ENCODE results near the gene ANKFY1. TPM values are rescaled to one million over a fixed set of nuclear protein-coding genes. Genes with fewer than 3 reads are reported as not detected.
"Not testable (repeated sequence)": the region's sequence is repeated elsewhere in the genome, so short reads cannot be mapped to it uniquely, and the experiment has no call there.

ANKFY1 gene
- total RNA-seq, 1 donor from 2014 or later, result 36.5 TPM

DNA sequence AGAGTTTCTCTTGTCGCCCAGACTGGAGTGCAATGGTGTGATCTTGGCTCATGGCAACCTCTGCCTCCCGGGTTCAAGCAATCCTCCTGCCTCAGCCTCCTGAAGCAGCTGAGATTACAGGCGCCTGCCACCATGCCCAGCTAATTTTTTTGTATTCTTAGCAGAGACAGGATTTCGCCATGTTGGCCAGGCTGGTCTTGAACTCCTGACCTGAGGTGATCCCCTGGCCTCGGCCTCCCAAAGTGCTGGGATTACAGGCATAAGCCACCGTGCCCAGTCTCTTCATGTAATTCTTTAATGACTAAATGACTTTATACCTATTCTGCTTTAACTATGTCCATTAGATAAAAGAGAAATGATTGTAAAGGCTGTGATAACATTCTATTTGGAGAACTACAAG is 8.5 kb downstream of the ANKFY1 start:
- DNase-seq, result not testable (repeated sequence)

DNA sequence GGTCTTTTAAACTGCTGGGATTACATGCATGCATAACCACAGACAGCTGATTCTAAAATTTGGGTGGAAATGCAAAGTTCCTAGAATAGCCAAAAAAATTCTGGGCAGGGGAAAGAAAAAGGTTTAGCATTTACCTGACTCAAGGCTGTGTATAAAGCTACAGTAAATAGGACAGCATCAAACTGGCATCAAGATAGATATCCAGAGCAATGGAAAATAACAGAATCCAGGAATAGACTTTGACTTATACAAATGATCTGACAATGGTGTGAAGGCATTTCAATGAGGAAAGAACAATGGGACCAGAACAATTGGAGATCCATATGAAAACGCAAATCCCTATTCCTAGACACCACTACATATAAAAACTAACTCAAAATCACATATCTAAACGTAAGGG is 12.9 kb downstream of the ANKFY1 start:
- DNase-seq, result no peak

DNA sequence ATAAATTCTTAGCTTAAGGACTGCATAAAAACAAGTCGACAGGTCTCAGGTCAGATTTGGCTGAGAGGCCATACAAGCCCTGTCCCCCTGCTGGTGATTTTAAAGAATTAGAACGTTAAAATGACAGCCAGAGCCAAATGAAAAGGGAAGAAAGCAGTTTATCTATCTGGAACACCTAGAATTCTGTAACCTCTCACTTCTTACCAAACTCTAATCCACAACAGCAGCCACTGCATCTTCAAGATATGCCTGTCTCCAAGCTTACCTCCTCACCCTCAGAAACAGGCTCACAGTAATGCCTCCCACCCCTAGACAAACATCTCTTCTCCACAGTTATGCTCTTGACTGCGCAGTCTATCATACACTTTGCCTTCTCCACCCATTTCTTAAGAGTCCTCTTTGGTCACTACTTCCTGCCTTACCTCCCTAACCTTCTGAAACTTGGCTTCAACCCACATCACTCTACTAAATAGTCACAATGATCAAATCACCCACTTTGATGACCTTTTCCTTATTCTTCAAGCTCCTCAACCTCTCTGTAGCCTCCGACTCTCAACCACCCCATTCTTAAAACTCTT is 14.2 kb downstream of the ANKFY1 start:
- no peak for DNase-seq

DNA sequence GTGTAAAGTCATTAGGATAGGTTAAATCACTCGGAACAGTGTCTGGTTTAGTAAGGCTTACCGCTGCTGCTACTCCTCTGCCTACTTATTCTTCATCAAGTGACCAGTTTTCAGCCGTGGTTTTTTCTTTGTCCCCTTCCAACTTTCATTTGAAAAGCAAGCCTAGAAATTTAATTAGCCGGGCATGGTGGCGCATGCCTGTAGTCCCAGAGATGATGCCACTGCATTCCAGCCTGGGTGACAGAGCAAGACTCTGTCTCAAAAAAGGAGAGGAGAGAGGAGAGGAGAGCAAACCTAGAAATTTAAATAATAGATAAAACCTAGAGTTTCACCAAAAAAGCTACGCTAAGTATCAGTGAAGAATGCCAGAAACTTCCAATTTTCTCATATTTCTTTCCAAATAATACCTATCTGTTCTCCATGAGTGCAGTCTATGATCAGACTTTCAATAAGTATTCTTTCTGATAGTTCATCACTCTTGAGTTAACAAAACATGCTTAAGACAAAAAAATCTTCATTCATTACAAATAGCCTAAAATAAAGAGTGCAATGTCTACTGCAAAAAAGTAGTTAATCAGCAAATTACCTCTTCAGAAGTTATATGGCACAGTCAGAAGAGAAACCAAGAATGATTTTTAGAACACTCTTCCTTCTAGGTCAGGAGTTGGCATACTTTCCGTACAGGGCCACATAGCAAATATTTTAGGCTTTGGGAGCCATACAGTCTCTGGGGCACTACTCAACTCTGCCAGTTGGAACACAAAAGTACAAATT is 15.1 kb downstream of the ANKFY1 start:
- DNase-seq, result no peak

DNA sequence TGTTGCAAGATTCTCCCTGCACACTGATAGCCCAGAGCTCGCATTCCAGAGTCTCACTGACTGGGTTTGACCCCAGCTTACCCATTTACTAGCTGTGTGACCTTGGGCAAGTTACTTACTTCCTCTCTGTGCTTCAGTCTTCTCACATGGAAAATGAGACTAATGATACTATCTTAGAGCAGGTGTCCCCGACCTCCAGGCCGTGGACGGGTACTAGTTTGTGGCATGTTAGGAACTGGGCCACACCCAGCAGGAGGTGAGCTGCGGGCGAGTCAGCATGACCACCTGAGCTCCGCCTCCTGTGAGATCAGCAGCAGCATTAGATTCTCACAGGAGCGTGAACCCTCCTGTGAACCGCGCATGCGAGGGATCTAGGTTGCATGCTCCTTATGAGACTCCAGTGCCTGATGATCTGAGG is 15.8 kb downstream of the ANKFY1 start:
- no peak for DNase-seq

DNA sequence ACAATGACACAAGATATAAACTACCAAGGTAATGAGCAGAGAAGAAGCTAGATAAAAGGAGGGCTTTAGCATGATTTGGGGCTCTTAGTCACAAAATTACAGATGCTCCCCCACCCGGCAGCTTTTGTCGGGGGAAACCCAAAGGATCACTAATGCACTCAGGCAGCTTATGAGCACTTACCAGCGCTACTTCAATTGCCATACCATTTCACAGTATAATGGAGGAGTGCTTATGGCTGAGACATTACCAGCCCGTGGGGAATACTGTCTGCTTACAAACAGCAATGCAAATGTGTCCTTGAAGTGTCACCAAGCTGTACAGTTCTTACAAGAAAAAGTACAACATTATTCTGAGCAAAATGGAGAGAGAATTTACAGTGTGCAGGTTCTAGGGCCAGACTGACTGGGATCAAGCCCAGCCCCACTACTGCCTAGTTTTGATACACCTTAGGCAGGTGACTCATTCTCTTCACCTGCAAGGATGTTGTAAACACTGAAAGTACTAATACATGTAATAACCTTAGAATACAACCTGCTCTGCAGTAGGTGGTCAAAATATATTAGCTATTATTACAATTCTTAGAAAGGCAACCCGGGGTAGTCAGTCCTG is 16.3 kb downstream of the ANKFY1 start:
- no peak for DNase-seq

DNA sequence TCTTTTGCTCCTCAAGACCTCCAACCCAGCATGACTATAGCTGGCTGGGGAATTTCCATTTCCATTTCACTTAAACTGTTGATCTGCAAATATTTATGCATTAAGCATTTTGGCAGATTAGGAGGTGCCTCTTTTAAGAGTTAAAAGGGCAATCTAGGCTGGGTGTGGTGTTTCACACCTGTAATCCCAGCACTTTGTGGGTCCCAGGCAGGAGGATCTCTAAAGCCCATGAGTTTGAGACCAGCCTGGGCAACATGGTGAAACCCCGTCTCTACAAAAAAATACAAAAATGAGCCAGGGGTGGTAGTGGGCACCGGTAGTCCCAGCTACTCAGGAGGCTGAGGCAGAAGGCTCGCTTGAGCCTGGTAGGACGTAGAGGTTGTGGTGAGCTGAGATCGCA is 17.1 kb downstream of the ANKFY1 start:
- DNase-seq, result no peak

DNA sequence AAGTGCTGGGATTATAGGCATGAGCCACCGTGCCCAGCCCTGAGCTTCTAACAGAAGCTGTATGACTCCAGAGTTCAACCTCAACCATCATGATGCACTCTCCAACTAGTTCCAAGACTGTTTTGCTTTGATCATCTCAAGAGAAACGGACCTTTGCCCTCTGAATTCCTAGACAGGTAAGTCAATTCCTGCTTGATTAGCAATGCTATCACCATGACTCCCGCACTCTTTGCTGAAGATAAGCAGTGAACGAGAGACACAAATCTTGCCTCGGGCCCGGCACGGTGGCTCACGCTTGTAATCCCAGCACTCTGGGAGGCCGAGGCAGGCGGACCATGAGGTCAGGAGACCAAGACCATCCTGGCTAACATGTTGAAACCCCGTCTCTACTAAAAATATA is 22.2 kb downstream of the ANKFY1 start:
- no peak for DNase-seq

DNA sequence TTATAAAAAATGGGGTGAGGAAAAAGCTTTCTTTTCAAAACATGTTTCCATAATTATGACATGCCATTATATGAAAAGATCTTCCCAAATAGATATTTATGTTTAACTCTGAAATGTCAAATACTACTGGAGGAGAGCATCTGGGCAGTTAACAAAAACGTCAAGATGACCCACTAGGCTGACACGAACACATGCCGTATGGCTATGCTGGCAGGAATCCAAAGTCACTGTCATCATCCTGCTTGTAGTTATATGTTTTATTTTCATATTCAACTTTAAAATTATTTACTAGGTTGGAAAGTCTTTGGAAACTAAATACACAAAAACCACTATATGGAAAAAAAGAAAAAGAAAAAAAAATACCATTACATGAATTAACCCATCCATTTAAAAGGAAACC is 27.3 kb downstream of the ANKFY1 start:
- DNase-seq, result no peak

DNA sequence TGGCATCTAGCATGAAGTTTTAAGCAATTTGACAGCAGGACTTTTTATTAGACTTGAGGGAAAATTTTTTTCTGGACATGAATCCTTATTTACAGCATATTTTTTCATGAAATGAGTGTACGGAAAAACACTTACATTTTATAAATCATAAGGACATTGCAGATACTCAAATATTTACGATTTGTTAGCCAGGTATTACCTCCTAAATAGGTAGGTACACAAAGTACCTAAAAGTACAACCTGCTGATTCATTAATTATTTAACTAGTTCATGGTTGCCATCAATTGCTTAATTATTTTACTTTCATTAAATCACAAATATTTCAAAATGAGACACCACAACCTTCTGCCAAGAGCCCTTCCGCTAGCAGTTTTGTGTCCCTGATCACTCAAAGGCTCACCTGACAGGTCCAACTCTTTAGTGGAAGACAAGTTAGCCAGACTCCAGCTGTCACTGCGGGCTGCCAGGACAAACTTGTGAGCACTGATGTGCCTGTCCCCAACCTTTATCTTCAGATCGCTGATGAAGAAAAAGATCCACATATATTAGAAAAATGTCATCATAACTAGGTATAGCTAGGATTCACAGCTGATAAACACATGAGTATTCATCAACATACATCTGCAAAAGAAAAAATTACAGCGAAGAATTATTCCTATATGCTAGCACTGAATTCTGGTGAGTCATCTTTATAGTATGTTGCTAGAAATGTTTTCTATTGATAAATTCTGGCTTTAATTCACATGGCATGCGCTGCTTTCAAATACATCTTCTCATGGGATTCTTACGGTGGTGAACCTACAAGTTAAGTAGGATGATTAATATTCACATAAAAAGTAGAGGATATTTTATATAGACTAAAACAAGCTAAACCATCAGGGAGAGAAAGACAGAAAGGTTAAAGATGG is 28.2 kb downstream of the ANKFY1 start:
- DNase-seq, result no peak

DNA sequence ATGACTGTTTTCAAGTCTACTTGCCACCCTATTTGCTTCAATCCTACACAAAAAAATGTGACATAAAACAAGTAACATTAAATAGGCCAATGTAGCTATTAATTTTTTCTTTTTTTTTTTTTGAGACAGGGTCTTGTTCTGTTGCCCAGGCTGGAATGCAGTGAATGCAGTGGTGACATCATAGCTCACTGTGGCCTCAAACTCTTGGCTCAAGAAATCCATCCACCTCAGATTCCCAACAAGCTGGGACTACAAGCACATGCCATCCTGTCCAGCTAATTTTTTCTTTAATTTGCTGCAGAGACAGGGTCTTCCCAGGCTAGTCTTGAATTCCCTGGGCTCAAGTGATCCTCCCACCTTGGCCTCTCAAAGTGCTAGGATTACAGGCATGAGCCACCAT is 29.4 kb downstream of the ANKFY1 start:
- DNase-seq, result no peak

DNA sequence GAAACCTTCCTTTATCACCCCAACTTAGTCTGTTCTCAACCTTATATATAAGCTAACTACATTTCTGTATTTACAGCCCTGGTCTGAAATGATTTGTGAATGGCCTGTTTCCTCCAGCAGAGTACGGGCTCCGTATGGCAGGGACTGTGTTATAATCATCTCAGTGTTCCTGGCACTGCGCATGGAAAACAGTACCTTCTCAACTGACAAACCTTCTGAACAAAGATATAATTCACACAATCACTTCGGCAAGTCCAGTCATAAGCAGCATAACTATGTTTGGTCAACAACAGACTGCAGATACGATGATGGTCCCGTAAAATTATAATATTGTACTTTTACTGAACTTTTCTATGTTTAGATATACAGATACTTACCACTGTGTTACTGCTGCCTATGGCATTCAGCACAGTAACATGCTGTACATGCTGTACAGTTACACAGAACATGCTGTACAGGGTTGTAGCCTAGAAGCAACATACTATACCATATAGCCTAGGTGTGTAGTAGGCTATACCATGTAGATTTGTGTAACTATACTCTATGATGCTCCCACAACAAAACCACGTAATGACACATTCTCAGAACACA is 30.0 kb downstream of the ANKFY1 start:
- DNase-seq, result no peak

DNA sequence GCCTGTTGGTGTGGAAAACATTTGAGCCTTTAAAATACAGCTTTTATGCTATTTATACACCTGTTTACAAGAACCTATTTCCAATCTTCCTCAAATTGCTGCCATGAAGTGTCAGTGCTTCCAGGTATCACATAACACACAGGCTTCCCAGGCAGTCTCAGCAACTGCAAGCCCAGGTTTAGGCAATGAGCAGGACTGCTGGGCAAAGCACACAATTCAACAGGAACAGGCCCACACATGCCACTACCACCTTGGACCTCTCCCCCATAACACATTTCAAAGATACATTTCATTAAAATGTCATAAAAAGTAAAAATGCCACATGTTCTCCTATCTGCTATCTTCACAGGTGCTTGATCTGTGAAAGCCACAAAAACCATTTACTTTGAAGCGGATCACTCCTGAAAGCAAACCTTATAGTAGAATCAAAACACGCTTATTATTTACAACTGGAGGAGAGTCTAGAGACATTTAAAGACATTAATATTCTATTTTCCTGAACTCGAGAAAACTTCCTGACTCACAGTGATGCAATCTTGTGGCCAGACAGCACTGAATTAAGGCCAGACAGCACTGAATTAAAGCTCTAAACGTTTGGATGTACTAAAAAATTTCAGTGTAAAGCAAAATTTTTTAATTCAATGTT is 31.5 kb downstream of the ANKFY1 start:
- DNase-seq, result no peak

DNA sequence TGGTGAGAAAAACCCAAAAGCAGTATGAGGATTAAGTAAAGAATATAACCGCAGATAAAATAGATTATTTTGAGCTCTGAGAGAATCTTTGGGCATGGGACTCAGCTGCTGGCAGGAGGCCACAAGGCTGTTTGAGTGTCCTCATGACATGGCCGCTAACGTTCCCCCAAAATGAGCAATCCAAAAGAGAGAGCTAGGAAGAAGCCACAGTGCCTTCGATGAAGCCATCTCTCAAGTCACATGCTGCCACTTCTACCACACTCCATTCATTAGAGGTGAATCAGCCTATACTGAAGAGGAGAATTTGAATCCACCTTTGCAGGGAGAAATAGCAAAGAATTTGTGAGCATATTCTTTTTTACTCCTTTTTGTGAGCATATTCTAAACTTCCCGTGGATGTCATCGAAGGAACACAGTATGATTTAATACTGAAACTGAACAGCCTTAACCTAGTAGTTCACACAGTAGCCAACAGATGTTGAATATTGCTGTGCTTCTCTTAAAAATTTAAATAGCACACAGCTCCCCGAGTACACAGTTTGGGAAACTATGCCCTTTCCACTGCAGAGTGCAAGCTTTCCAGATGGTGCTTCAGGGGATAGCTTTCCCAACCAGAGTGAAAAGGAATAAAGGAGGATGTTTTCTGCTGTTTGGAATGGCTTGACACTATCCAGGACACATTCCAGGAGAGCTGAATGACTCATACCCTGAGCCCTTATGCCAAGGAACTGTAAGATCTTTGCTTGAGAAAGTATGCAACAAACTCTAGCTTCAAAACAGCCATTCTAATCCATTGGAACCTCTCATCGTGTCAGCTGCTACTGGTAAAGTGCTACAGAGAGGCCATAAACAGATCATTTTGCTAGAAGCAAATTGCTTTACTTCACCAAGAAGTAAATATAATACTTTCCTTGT is 33.9 kb downstream of the ANKFY1 start:
- peak; percentile 41 for DNase-seq

DNA sequence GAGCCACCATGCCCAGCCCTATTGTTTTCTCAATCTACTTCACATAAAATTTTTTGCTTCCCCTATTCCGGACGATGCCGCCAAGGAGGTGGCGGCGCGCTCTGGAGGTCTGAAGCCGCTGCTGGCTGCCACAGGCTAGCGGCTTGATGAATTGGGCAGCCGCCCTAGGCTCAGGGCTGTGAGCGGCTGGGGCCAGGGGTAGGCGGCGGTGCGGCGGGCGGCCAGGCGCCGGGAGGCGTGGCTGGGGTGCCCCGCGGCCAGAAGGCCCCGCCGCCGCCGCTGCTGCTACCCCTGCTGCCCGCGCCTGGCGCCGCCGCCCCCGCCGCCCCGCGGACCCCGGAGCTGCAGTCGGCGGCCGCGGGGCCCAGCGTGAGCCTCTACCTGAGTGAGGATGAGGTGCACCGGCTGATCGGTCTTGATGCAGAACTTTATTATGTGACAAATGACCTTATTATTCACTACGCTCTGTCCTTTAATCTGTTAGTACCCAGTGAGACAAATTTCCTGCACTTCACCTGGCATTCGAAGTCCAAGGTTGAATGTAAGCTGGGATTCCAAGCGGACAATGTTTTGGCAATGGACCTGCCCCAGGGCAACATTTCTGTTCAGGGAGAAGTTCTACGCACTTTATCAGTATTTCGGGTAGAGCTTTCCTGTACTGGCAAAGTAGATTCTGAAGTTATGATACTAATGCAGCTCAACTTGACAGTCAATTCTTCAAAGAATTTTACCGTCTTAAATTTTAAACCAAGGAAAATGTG is 41.7 kb downstream of the ANKFY1 start:
- DNase-seq, result no peak

DNA sequence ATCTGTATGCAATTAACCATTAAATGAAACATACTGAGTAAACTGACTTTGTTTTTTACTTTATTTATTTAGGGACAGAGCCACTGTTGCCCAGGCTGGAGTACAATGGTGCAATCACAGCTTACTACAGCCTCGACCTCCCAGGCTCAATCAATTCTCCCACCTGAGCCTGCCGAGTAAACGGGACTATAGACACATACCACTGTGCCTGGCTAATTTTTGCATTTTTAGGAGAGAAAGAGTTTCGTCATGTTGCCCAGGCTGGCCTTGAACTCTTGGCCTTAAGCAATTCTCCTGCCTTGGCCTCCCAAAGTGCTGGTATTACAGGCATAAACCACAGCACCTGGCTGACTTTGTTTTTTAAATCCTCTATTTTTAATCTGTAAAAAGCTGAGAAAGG is 42.6 kb downstream of the ANKFY1 start:
- no peak for DNase-seq

DNA sequence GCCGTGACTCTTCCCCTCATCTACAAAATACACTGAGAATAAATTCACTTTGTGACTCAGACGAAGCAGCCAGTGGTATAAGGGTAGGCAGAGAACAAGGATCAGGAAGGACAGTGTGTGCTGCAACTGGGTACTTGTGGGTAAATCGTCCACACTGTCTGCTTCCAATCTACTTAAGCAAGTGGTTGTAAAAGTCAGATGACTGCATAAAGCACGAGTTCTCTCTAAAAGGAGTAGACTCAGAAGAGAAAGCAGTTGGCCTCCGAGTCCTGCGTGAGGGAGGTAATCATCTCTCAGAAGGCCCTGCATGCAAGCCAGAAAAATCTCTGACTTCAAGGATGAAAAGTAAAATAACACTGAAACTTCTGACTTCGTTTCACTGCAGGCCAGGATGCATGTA is 43.1 kb downstream of the ANKFY1 start:
- DNase-seq, result no peak

DNA sequence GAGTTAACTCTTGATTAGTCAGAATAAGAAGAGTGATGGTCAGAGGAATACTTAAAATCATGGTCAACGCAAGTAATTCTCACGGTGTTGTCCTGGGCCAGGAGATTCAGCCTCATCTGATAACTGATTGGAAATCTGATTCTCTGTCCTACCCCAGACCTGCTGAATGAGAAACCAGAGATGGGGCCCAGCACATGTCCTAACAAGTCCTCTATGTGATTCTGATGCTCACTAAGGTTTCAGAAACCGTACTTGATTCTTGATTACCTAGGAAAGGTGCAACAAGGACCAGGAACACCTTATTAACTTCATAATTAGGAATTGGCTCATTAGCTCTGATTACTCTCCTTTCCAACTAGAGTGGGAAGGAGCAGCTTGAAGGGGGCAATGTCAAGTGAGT is 44.5 kb downstream of the ANKFY1 start:
- DNase-seq, result no peak

DNA sequence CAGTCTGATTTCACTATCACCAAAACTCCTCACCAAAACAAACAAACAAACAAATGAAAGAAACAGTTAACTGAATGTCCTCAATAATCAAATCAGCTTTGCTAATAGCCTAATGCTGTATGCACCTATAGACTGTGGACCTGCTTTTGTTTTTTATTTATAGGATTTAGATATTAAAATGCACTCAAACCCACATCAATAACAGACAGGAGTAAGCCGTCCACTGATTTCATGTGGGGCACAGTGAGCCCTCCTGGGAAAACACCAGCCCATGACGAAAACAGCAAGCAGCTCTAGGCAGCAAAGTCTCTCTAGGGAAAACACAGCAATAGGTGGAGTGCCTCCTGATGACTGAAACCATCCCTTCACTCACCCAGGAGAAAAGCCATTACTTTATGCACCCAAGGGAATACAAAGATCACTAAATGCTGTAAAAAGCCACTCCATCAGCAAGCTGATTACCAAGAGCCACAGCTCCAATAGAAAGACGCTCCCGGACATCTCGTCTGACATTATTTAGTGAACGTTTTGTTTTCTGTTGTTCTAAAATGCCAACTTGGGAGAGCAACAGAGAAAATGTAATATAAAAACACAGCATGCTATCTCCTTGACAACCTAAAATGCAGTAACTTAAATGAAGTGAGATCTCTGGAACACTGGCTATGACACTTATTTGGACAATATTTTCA is 47.8 kb downstream of the ANKFY1 start:
- DNase-seq, result no peak

Data from occipital lobe (tissue), 2 donors.